Pulmonary artery endothelial cell (primary cell): Measurements from ENCODE around the gene UTP4. TPM values are rescaled to one million over a fixed set of nuclear protein-coding genes. Genes with fewer than 3 reads are reported as not detected.

Source experiments
- DNase-seq: peaks from one replicate; pipeline ENCODE4 v3.0.0-alpha.2; 2011; ENCODE audit warnings: low read depth, low spot score
- total RNA-seq: library from RNA; depleted of rRNA; stranded (reverse); fragments of >200 nt; gene quantifications from 2 replicates; pipeline ENCODE4 v1.2.3, GENCODE V29; 2014

UTP4 gene
- total RNA-seq, 1 donor from 2014 or later, result 19.6 TPM

DNA sequence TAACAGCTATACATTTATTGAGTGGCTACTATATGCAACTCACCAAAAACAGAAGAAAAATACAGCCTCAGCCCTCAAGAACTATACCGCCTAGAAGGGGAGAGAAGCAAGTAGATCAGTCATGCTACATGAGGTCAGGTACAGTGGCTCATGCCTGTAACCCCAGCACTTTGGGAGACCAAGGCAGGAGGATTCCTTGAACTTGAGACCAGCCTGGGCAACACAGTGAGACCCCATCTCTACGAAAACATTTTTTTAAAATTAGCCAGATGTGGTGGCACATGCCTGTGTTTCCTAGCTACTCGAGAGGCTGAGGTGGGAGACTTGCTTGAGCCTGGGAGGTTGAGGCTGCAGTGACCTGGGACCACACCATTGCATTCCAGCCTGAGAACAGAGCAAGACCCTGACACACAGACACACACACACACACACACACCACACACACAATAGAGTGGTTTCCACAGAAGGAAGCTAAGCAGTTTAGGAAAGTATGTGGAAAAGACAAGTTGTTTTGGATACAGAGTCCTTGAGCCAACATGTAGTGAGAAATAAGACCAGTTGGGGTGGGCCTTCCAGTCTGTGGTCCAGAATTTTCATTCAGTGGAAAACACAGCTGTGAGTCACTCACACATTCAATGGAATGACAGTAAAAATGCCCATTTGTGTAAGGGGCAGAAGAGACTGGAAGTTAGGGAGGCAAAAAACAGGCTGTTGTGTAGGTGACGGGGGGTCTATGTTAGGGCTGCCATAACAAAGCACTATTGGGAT lies 43.8 kb downstream of the UTP4 start:
- no peak for DNase-seq

DNA sequence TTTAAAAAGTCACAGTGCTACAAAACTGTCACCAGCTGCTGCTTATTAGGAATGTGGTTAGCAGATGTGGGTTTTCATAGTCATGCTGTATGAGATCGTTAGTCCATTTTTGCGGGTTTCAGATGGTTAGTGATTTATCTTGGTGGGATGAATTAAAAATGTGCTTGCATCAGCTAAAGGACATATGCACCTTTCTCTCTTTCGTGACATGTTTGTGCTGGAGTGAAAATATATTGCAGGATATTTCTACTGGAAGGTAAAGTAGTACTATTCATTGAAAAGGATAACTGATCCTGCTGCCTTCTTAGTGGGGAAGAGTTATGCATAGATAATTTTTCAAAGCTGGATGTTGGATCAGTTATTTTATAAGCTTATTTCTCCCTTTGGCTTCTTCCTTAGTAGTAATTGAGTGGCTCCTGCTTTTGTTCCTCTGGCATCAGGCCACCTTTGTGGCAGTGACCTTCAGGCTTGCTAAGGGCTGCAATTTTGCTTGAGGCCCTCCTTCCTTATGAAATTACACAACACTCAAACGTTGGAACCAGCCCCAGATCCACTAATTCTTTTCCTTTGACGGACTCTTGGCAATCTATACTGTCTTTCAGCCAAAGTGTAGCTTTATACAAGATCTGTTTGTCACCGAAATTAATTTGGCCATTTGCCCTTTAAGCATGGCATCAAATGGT lies 47.0 kb downstream of the UTP4 start:
- DNase-seq, result peak; percentile 53

DNA sequence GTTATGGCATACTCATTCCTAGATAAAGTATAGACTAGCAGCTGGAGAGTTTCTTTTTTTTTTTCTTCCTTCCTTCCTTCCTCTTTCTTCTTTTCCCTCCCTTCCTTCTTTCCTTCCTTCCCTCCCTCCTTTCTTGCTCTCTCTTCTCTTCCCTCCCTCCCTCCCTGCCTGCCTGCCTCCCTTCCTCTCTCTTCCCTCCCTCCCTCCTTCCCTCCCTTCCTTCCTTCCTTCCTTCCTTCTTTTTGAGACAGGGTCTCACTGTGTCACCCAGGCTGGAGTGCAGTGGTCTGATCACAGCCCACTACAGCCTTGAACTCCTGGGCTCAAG lies 47.5 kb downstream of the UTP4 start:
- no peak for DNase-seq

GRCh38 chr16:69182730-69183416 lies 50.4 kb downstream of the UTP4 start:
- DNase-seq, result no peak

DNA sequence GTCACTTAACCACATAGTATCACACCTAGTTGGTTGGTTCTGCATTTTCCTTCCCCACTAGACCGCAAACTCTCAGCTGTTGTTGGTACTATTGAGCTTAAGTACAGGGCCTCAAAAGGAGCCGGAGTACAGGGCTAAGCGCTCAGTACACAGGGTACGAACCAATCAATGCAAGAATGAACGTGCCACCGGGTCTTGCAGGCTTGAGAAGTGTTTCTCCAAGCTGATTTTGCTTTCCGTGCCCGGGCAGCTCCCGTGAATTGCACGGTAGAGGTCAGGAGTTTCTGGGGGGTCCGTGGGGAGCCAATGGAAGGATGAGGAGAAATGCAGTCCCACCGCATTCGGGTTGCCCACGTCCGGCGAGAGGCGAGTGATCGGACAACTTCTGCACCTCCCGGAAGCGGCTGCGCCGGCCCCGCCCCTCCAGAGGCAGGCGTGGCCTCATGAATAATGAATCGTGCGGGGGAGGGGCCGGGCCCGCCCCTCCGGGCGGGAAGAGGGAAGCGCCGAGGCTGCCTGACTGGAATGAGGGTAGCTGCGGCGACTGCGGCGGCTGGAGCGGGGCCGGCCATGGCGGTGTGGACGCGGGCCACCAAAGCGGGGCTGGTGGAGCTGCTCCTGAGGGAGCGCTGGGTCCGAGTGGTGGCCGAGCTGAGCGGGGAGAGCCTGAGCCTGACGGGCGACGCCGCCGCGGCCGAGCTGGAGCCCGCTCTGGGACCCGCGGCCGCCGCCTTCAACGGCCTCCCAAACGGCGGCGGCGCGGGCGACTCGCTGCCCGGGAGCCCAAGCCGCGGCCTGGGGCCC lies 54.4 kb downstream of the UTP4 start, which contains the start of gene SNTB2:
Gene SNTB2 (plus strand): TSS at position 523 of the 804 bp plus-strand sequence. CDS start 3 bp downstream, at position 526.
- no peak for DNase-seq

GRCh38 chr16:69187446-69188235 lies 55.2 kb downstream of the UTP4 start:
- DNase-seq, result no peak

DNA sequence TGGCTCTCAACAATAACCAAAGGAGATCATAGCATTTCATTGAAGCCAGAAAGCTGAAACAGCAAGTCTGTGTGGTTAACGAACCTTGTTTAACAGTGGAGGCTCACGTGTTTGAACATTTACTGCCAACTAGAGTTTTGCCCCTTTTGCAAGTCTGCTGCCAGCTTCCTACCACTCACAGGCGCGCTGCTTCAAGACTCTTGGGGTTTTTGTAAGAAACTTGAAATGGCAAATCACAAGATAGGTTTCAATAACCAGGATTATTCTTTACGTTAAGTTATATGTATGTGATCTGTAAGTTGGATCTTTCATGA lies 55.7 kb downstream of the UTP4 start:
- DNase-seq, result no peak

GRCh38 chr16:69188716-69189115 lies 56.3 kb downstream of the UTP4 start:
- DNase-seq, result no peak

DNA sequence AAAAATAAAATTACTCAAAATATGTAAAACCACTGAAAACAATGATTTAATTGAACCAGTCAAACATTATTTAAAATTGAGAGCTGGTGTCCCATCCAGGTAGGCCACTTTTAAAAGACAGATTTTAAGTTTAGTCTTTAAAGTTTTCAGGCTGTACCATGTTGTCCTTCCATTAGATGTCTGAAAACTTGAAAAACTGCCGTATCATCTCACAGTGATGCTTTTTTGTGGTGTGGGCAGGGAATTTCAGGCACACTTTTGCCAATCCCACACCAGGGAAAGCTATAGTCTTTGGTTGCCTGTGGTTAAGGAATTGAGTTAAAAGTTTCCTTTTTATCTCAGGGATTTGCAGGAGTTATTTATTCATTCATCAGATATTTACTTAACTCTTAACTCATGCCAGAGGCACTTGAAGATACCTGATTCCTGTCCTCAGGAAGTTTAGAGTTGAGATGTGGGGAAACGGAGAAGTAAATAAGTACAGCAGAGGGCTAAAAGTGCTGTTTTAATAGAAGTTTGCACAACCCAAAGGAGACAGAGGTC lies 57.7 kb downstream of the UTP4 start:
- DNase-seq, result no peak

DNA sequence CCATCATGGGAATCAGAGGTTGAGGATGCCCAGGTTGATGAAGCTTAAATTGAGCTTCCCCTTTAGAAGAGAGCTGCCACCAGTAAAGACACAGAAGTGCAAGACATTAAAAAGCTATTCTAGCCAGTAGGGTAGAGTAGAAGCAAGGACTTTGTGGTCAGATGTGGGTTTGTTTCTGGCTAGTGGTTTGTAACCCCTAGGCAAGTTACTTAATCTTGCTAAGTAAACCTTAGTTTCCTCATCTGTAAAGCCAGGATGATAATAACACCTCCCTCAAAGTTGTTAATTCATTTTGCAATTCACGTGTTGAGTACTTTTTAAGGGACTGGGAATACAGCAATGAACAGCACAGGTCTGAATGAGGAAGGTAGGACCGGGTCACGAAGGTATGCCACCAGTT lies 58.1 kb downstream of the UTP4 start:
- DNase-seq, result no peak

- no peak for DNase-seq
These were observed 58.7 kb downstream of the UTP4 start for GRCh38 chr16:69191136-69191535.

DNA sequence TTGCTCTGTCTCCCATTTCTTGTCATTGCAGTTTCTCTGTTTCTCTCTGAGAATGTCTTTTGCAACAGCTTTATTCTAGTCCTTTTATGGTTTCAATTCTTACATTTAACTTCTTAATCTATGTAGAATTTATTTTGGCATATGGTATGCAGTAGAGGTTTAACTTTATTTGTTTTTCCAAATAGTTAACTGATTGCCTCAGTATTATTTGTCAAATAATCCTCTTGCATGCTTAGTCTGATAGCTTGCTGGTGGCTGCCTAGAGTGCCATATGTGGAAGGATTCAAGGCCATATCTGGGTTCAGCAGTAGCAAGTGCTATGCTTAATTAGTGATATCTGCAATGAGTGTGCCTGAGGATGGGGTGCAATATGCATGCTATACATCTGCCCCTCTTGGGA lies 61.4 kb downstream of the UTP4 start:
- DNase-seq, result no peak

GRCh38 chr16:69194488-69194887 lies 62.0 kb downstream of the UTP4 start:
- DNase-seq, result no peak

GRCh38 chr16:69195369-69196029 lies 63.0 kb downstream of the UTP4 start:
- DNase-seq, result no peak

GRCh38 chr16:69197573-69197972 lies 65.1 kb downstream of the UTP4 start:
- DNase-seq, result no peak

GRCh38 chr16:69199382-69199781 lies 66.9 kb downstream of the UTP4 start:
- DNase-seq, result no peak

- DNase-seq, result no peak
These were observed 68.8 kb downstream of the UTP4 start for GRCh38 chr16:69201291-69201690.

GRCh38 chr16:69201787-69202186 lies 69.3 kb downstream of the UTP4 start:
- DNase-seq, result no peak

GRCh38 chr16:69204172-69204571 lies 71.7 kb downstream of the UTP4 start:
- no peak for DNase-seq

- DNase-seq, result no peak
These were observed 77.3 kb downstream of the UTP4 start for GRCh38 chr16:69209735-69210134.
